Hepatocyte (in vitro differentiated cells): ENCODE results near the gene CEP250. TPM values are rescaled to one million over a fixed set of nuclear protein-coding genes. Genes with fewer than 3 reads are reported as not detected.

ENCODE experiments used
- DNase-seq: peaks from one replicate; pipeline ENCODE4 v3.0.0-alpha.2; 2016; ENCODE audit warnings: low spot score
- H2AFZ ChIP-seq: fragments of 200-600 bp; sonication (generic); 2 replicates; pipeline ENCODE4 v1.6.0; 2016; ENCODE audit warnings: antibody characterized with exemption, mild to moderate bottlenecking
- H3K27ac ChIP-seq: fragments of 200-600 bp; sonication (generic); 2 replicates; pipeline ENCODE4 v1.5.1; 2016; ENCODE audit warnings: mild to moderate bottlenecking
- H3K27me3 ChIP-seq: fragments of 200-600 bp; sonication (generic); 2 replicates; pipeline ENCODE4 v1.6.1; 2016
- H3K36me3 ChIP-seq: fragments of 200-600 bp; sonication (generic); replicated peaks from 2 replicates; pipeline ENCODE4 v1.5.1; 2016; ENCODE audit warnings: low read depth; ENCODE audit not compliant: insufficient read depth
- H3K4me1 ChIP-seq: fragments of 200-600 bp; sonication (generic); 2 replicates; pipeline ENCODE4 v1.5.1; 2016; ENCODE audit warnings: mild to moderate bottlenecking, moderate library complexity; ENCODE audit not compliant: insufficient read depth
- H3K4me2 ChIP-seq: fragments of 200-600 bp; sonication (generic); 2 replicates; pipeline ENCODE4 v1.6.0; 2016
- H3K4me3 ChIP-seq: fragments of 200-600 bp; sonication (generic); 2 replicates; pipeline ENCODE4 v1.5.1; 2016; ENCODE audit warnings: mild to moderate bottlenecking
- H3K79me2 ChIP-seq: fragments of 200-600 bp; sonication (generic); 2 replicates; pipeline ENCODE4 v1.6.0; 2017; ENCODE audit warnings: mild to moderate bottlenecking
- H3K9me2 ChIP-seq: fragments of 200-600 bp; sonication (generic); replicated peaks from 2 replicates; pipeline ENCODE4 v1.6.0; 2017; ENCODE audit warnings: mild to moderate bottlenecking; ENCODE audit not compliant: insufficient read depth
- H3K9me3 ChIP-seq: fragments of 200-600 bp; sonication (generic); 2 replicates; pipeline ENCODE4 v1.5.1; 2016; ENCODE audit warnings: low read depth, mild to moderate bottlenecking
- H4K20me1 ChIP-seq: fragments of 200-600 bp; sonication (generic); 2 replicates; pipeline ENCODE4 v1.6.0; 2016; ENCODE audit warnings: mild to moderate bottlenecking; ENCODE audit not compliant: insufficient read depth, poor library complexity, severe bottlenecking
- CTCF ChIP-seq: fragments of 200-600 bp; sonication (generic); IDR thresholded peaks from 2 replicates; pipeline ENCODE4 v1.5.1; 2016; ENCODE audit warnings: antibody characterized with exemption, mild to moderate bottlenecking; ENCODE audit not compliant: poor library complexity
- EZH2 ChIP-seq: fragments of 200-600 bp; sonication (generic); IDR thresholded peaks from 2 replicates; pipeline ENCODE4 v1.6.1; 2016; ENCODE audit warnings: antibody characterized with exemption, mild to moderate bottlenecking, borderline replicate concordance
- EZH2phosphoT487 ChIP-seq: fragments of 200-600 bp; sonication (generic); IDR thresholded peaks from one replicate; pipeline ENCODE4 v1.6.1; 2018; ENCODE audit warnings: antibody characterized with exemption, mild to moderate bottlenecking, low read depth, moderate library complexity; ENCODE audit not compliant: unreplicated experiment, severe bottlenecking
- WGBS: methylation state at CpG from one replicate; pipeline ENCODE4 v1.1.6; 2016; ENCODE audit warnings: low lambda C conversion rate; ENCODE audit errors: missing lambda C conversion rate; 5-methylcytosine and 5-hydroxymethylcytosine counted together
- polyA plus RNA-seq: library from polyadenylated mRNA; unstranded; fragments of >200 nt; fragmentation: Nextera tagmentation; extraction: Ambion mirVana; gene quantifications from 2 replicates; pipeline ENCODE4 v1.2.1, GENCODE V29; 2016
- total RNA-seq: library from RNA; depleted of rRNA; stranded (reverse); fragments of >200 nt; gene quantifications from 2 replicates; pipeline ENCODE4 v1.2.3, GENCODE V29; 2014

Gene CEP250
- total and polyA plus RNA-seq, 2 experiments from 2014 or later, result 12.4 to 18.5 TPM

- H3K36me3 ChIP-seq, result no peaks in the 10 kb centered on the region
- H3K27me3 ChIP-seq, result no peaks in the 10 kb centered on the region
- 85% methylated on average over 12 of the region's 12 CpGs for WGBS
- no peaks in the 10 kb centered on the region for H3K9me2 ChIP-seq
- no peak for DNase-seq
- no peaks in the 10 kb centered on the region for H3K79me2 ChIP-seq
- no peak overlapping the region for H3K27ac ChIP-seq
- no peaks in the 10 kb centered on the region for H4K20me1 ChIP-seq
- H3K4me3 ChIP-seq, result no peak overlapping the region
- H3K4me2 ChIP-seq, result no peak overlapping the region
- no peaks in the 10 kb centered on the region for H3K4me1 ChIP-seq
- TF ChIP-seq EZH2 (no peak), CTCF (no peak), EZH2phosphoT487 (no peak)
- no peak overlapping the region for H2AFZ ChIP-seq
- H3K9me3 ChIP-seq, result no peaks in the 10 kb centered on the region
These were observed 71.8 kb downstream of the CEP250 start for GRCh38 chr20:35527122-35527769.

GRCh38 chr20:35529552-35529951, 74.2 kb downstream of the CEP250 start, which contains the start of gene C20orf173:
Gene C20orf173, minus strand, starts transcription at chr20:35529652. Its CDS starts 279 bp downstream, at chr20:35529373.
- Histone ChIP-seq H3K9me3 (no peaks in the 10 kb centered on the region), H3K9me2 (no peaks in the 10 kb centered on the region), H3K79me2 (no peaks in the 10 kb centered on the region), H3K4me3 (no peak within 1 kb of the TSS), H4K20me1 (no peaks in the 10 kb centered on the region), H3K36me3 (no peaks in the 10 kb centered on the region), H3K27ac (no peak within 1 kb of the TSS), H3K27me3 (no peaks in the 10 kb centered on the region), H3K4me2 (no peak within 1 kb of the TSS), H3K4me1 (no peaks in the 10 kb centered on the region), H2AFZ (no peak within 1 kb of the TSS)
- WGBS, result 81% methylated on average over 2 of the region's 2 CpGs
- DNase-seq, result no peak
- no peak for TF ChIP-seq EZH2phosphoT487
- no peak for TF ChIP-seq CTCF
- no peak for TF ChIP-seq EZH2

GRCh38 chr20:35539756-35540212, 84.4 kb downstream of the CEP250 start:
- peak overlapping the region; percentile 69 for H3K4me2 ChIP-seq
- H3K79me2 ChIP-seq, result peaks cover 6% of the 10 kb centered on the region
- TF ChIP-seq CTCF, result no peak
- TF ChIP-seq EZH2phosphoT487, result no peak
- TF ChIP-seq EZH2, result no peak
- no peaks in the 10 kb centered on the region for H3K9me2 ChIP-seq
- WGBS, result 36% methylated on average over 11 of the region's 11 CpGs
- H3K36me3 ChIP-seq, result no peaks in the 10 kb centered on the region
- no peaks in the 10 kb centered on the region for H4K20me1 ChIP-seq
- peaks cover 10% of the 10 kb centered on the region for H3K4me1 ChIP-seq
- DNase-seq, result peak; percentile 87
- H3K9me3 ChIP-seq, result no peaks in the 10 kb centered on the region
- no peak overlapping the region for H3K4me3 ChIP-seq
- no peaks in the 10 kb centered on the region for H3K27me3 ChIP-seq
- H2AFZ ChIP-seq, result peak overlapping the region; percentile 12
- H3K27ac ChIP-seq, result no peak overlapping the region
